HepG2 (cell line): ENCODE measurements around the gene RIPOR1. TPM values are rescaled to one million over a fixed set of nuclear protein-coding genes. Genes with fewer than 3 reads are reported as not detected.

ENCODE experiments used
- IKZF5 ChIP-seq: IDR thresholded peaks from 2 replicates; pipeline ENCODE4 v1.6.1; 2018; ENCODE audit warnings: missing genetic modification reagents, mild to moderate bottlenecking, missing compliant biosample characterization
- KAT2B ChIP-seq: fragments of 150-350 bp; IDR thresholded peaks from 2 replicates; pipeline ENCODE4 v1.6.1; 2014; ENCODE audit warnings: low read depth, low read length, borderline replicate concordance
- KMT2A ChIP-seq: sonication (generic); formaldehyde crosslinking; IDR thresholded peaks from 2 replicates; pipeline ENCODE4 v1.4.0; 2020; ENCODE audit warnings: missing genetic modification reagents
- PHB2 ChIP-seq: fragments of 450-650 bp; IDR thresholded peaks from 2 replicates; pipeline ENCODE4 v1.6.1; 2018; ENCODE audit not compliant: partially characterized antibody
- RAD21 ChIP-seq: fragments of 450-650 bp; formaldehyde crosslinking; IDR thresholded peaks from 2 replicates; pipeline ENCODE4 v1.5.0; 2020; ENCODE audit warnings: mild to moderate bottlenecking
- SAFB2 ChIP-seq: sonication (generic); formaldehyde crosslinking; IDR thresholded peaks from 2 replicates; pipeline ENCODE4 v1.5.1; 2020; ENCODE audit warnings: missing genetic modification reagents, low read depth, mild to moderate bottlenecking, borderline replicate concordance
- SUZ12 ChIP-seq: fragments of 150-350 bp; IDR thresholded peaks from 2 replicates; pipeline ENCODE4 v1.6.1; 2014; ENCODE audit warnings: low read depth, low read length
- THAP7 ChIP-seq: sonication (generic); formaldehyde crosslinking; IDR thresholded peaks from 2 replicates; pipeline ENCODE4 v1.8.1; 2023; ENCODE audit warnings: mild to moderate bottlenecking, missing genetic modification reagents
- ZBTB46 ChIP-seq: sonication (generic); formaldehyde crosslinking; IDR thresholded peaks from 2 replicates; pipeline ENCODE4 v1.4.0; 2020; ENCODE audit warnings: mild to moderate bottlenecking, missing genetic modification reagents, borderline replicate concordance
- ZNF235 ChIP-seq: sonication (generic); formaldehyde crosslinking; IDR thresholded peaks from 2 replicates; pipeline ENCODE4 v1.8.1; 2023; ENCODE audit warnings: mild to moderate bottlenecking, missing genetic modification reagents, borderline replicate concordance
- ZNF580 ChIP-seq: IDR thresholded peaks from 2 replicates; pipeline ENCODE4 v1.6.1; 2016; ENCODE audit warnings: low read depth, borderline replicate concordance
- ZNF646 ChIP-seq: sonication (generic); formaldehyde crosslinking; IDR thresholded peaks from 2 replicates; pipeline ENCODE4 v1.9.0; 2021; ENCODE audit warnings: mild to moderate bottlenecking, missing genetic modification reagents
- ZNF672 ChIP-seq: sonication (generic); formaldehyde crosslinking; IDR thresholded peaks from 2 replicates; pipeline ENCODE4 v1.8.1; 2022; ENCODE audit warnings: missing genetic modification reagents
- ZSCAN29 ChIP-seq: sonication (generic); formaldehyde crosslinking; conservative IDR thresholded peaks from 2 replicates; pipeline ENCODE4 v1.4.0; 2020; ENCODE audit warnings: mild to moderate bottlenecking, missing genetic modification reagents
- ZXDC ChIP-seq: sonication (generic); formaldehyde crosslinking; IDR thresholded peaks from 2 replicates; pipeline ENCODE4 v1.5.0; 2020; ENCODE audit warnings: mild to moderate bottlenecking, missing genetic modification reagents
- polyA plus RNA-seq, 8 experiments: library from polyadenylated mRNA; depleted of rRNA in 3 of 8; stranded (reverse) in 7 of 8; unstranded in 1 of 8; fragments of >200 nt; fragmentation: Illumina TruSeq in 4 of 8; extraction: Trizol in 4 of 8; gene quantifications; 2 replicates each; pipeline versions ENCODE4 v1.2.1 to v1.2.3, GENCODE V29; 2011 to 2016; ENCODE audit warnings: low read depth in 4 of 8, missing spikeins in 1 of 8, mixed read lengths in 1 of 8; ENCODE audit not compliant: insufficient read depth in 1 of 8
- total RNA-seq, 5 experiments: library from RNA; depleted of rRNA; stranded (reverse); fragments of >200 nt; fragmentation: Illumina TruSeq; extraction: Trizol; gene quantifications; 2 replicates each; pipeline ENCODE4 v1.2.3, GENCODE V29; 2016; ENCODE audit warnings: low read depth in 1 of 5

The RIPOR1 gene
- total and polyA plus RNA-seq, 2 of the 13 experiments (the other 11 are each of a cell fraction or from before 2014, with no cell fraction given): 4.6 to 8.1 TPM

- TF ChIP-seq ZXDC (CRISPR knock-in tag): no peak
- TF ChIP-seq KAT2B: no peak
- TF ChIP-seq SUZ12: no peak
- TF ChIP-seq IKZF5 (CRISPR knock-in tag): peak; percentile 23; the same call in 1 of the 2 replicates
- TF ChIP-seq ZBTB46 (CRISPR knock-in tag): peak; percentile 22; the same call in 1 of the 2 replicates
- TF ChIP-seq RAD21: peak; percentile 93
- no peak for TF ChIP-seq PHB2
- TF ChIP-seq THAP7 (CRISPR knock-in tag): peak; percentile 66; the same call in 1 of the 2 replicates
- peak; percentile 59 for TF ChIP-seq ZSCAN29 (CRISPR knock-in tag)
- TF ChIP-seq SAFB2 (CRISPR knock-in tag): peak; percentile 15; the same call in 1 of the 2 replicates
- TF ChIP-seq ZNF235: peak; percentile 93
- TF ChIP-seq KMT2A (CRISPR knock-in tag): peak; percentile 95
- TF ChIP-seq ZNF580 (CRISPR knock-in tag): peak; percentile 89; the same call in 1 of the 2 replicates
- TF ChIP-seq ZNF646: no peak
- TF ChIP-seq ZNF672 (CRISPR knock-in tag): no peak
These were observed 47.6 kb upstream of the RIPOR1 start, which contains the start of gene ATP6V0D1 (continued) for GRCh38 chr16:67480833-67481560.
